Esophagus squamous epithelium (tissue), 5 donors: ENCODE data around the gene PRKAR1B. TPM values are rescaled to one million over a fixed set of nuclear protein-coding genes. Genes with fewer than 3 reads are reported as not detected.

ENCODE experiments used
- DNase-seq: peaks from one replicate; lab custom pipeline; 2025; lab: John Stamatoyannopoulos, UW
- H3K27ac ChIP-seq, 4 donors: fragments of 200-600 bp; sonication (generic); one replicate each; pipeline ENCODE4 v1.5.1; 2016 to 2019; ENCODE audit warnings: mild to moderate bottlenecking in 1 of 4
- H3K27me3 ChIP-seq, 4 donors: fragments of 200-600 bp; sonication (generic); 1 replicate in 3 of 4; 2 replicates in 1 of 4; pipeline versions ENCODE4 v1.5.1 to v1.6.0; 2017 to 2021; ENCODE audit warnings: antibody characterized with exemption in 1 of 4
- H3K36me3 ChIP-seq, 3 donors: fragments of 200-600 bp; sonication (generic); one replicate each; pipeline ENCODE4 v1.5.1; 2016 to 2019
- H3K4me1 ChIP-seq, 3 donors: fragments of 200-600 bp; sonication (generic); one replicate each; pipeline ENCODE4 v1.5.1; 2017 to 2019
- H3K4me3 ChIP-seq, 4 donors: fragments of 200-600 bp; sonication (generic); 1 replicate in 3 of 4; 2 replicates in 1 of 4; pipeline ENCODE4 v1.5.1; 2016 to 2019; ENCODE audit warnings: mild to moderate bottlenecking in 2 of 4, moderate library complexity in 1 of 4
- H3K9me3 ChIP-seq, 3 donors: fragments of 200-600 bp; sonication (generic); one replicate each; pipeline ENCODE4 v1.5.1; 2016 to 2019
- CTCF ChIP-seq, 6 experiments: fragments of 450-650 bp in 4 of 6; fragments of 200-600 bp in 2 of 6; sonication (generic) in 2 of 6; IDR thresholded peaks; one replicate each; pipeline ENCODE4 v1.5.1; 2016 to 2019; ENCODE audit warnings: antibody characterized with exemption in 6 of 6, mild to moderate bottlenecking in 4 of 6, moderate library complexity in 4 of 6
- POLR2A ChIP-seq, 4 donors: fragments of 450-650 bp; IDR thresholded peaks; one replicate each; pipeline ENCODE4 v1.6.1; 2017; ENCODE audit warnings: antibody characterized with exemption in 4 of 4, mild to moderate bottlenecking in 4 of 4, moderate library complexity in 3 of 4
- WGBS, 2 donors: methylation state at CpG; one replicate each; pipeline ENCODE4 v1.1.5; 2018; 5-methylcytosine and 5-hydroxymethylcytosine counted together
- intact Hi-C: fragments of 100-400 bp; cut with DNase I; formaldehyde crosslinking; loops from one replicate; pipeline ENCODE4 v1.15.0; 2022
- total RNA-seq, 4 donors: library from RNA; depleted of rRNA; stranded (reverse); fragments of >200 nt; gene quantifications; one replicate each; pipeline ENCODE4 v1.1.0, GENCODE V29; 2016
- donor health status: DM: yes; HTN: yes; CAD: no.

The PRKAR1B gene
- total RNA-seq, 4 donors from 2014 or later, result 10.2 to 13.1 (median 12.5) TPM

- Histone ChIP-seq H3K27me3 (peaks cover 0 to 47% (median 0%) of the 10 kb centered on the region in 4 donors), H3K9me3 (no peaks in the 10 kb centered on the region), H3K27ac (peak overlapping the region in 3 of 4 donors; percentile 7 to 92 (median 23)), H3K36me3 (peaks cover 0 to 45% (median 0%) of the 10 kb centered on the region in 3 donors), H3K4me3 (no peak overlapping the region), H3K4me1 (peaks cover 30 to 63% (median 39%) of the 10 kb centered on the region in 3 donors)
- intact Hi-C loops, result no loop called here
- 43% methylated on average over 5 of the region's 19 CpGs; no CpG with 5 or more reads in 1 of the 2 donors for WGBS, 2 donors
- no peak for TF ChIP-seq POLR2A (IDR thresholded peaks at IDR 0.05)
- no peak for TF ChIP-seq CTCF (IDR thresholded peaks at IDR 0.05)
- DNase-seq, result no peak
Observed at GRCh38 chr7:512146-512510, 215.0 kb downstream of the PRKAR1B start.

GRCh38 chr7:511476-512145 lies 215.5 kb downstream of the PRKAR1B start:
- Histone ChIP-seq H3K27me3 (peaks cover 0 to 43% (median 0%) of the 10 kb centered on the region in 4 donors), H3K4me3 (no peak overlapping the region), H3K9me3 (no peaks in the 10 kb centered on the region), H3K27ac (peak overlapping the region; percentile 21 to 92 (median 22)), H3K36me3 (peaks cover 0 to 50% (median 0%) of the 10 kb centered on the region in 3 donors), H3K4me1 (peaks cover 24 to 58% (median 38%) of the 10 kb centered on the region in 3 donors)
- TF ChIP-seq CTCF (IDR thresholded peaks at IDR 0.05) (no peak), POLR2A (IDR thresholded peaks at IDR 0.05) (no peak)
- 52 to 100% methylated on average over 2 to 6 of the region's 25 CpGs for WGBS, 2 donors
- no peak for DNase-seq
- intact Hi-C loops, result no loop called here

GRCh38 chr7:510782-511281 lies 216.2 kb downstream of the PRKAR1B start:
- peaks cover 0 to 58% (median 0%) of the 10 kb centered on the region in 3 donors for H3K36me3 ChIP-seq
- WGBS, 2 donors, result 83 to 86% methylated on average over 9 to 20 of the region's 25 CpGs
- H3K4me3 ChIP-seq, result no peak overlapping the region
- no peak overlapping the region for H3K27ac ChIP-seq
- H3K27me3 ChIP-seq, result peaks cover 0 to 35% (median 0%) of the 10 kb centered on the region in 4 donors
- H3K4me1 ChIP-seq, result peaks cover 21 to 50% (median 35%) of the 10 kb centered on the region in 3 donors
- DNase-seq, result no peak
- intact Hi-C loops, result no loop called here
- no peaks in the 10 kb centered on the region for H3K9me3 ChIP-seq
- TF ChIP-seq CTCF (IDR thresholded peaks at IDR 0.05) (no peak), POLR2A (IDR thresholded peaks at IDR 0.05) (no peak)

GRCh38 chr7:510131-510481 lies 217.0 kb downstream of the PRKAR1B start:
- no peak for DNase-seq
- peaks cover 0 to 60% (median 0%) of the 10 kb centered on the region in 3 donors for H3K36me3 ChIP-seq
- 78% methylated on average over 8 of the region's 17 CpGs; no CpG with 5 or more reads in 1 of the 2 donors for WGBS, 2 donors
- H3K9me3 ChIP-seq, result no peaks in the 10 kb centered on the region
- H3K27ac ChIP-seq, result no peak overlapping the region
- no peak overlapping the region for H3K4me3 ChIP-seq
- intact Hi-C loops, result no loop called here
- peaks cover 19 to 44% (median 28%) of the 10 kb centered on the region in 3 donors for H3K4me1 ChIP-seq
- no peak for TF ChIP-seq CTCF (IDR thresholded peaks at IDR 0.05)
- no peak for TF ChIP-seq POLR2A (IDR thresholded peaks at IDR 0.05)
- peaks cover 0 to 28% (median 0%) of the 10 kb centered on the region in 4 donors for H3K27me3 ChIP-seq

- Histone ChIP-seq H3K4me1 (peaks cover 13 to 44% (median 26%) of the 10 kb centered on the region in 3 donors), H3K4me3 (no peak overlapping the region), H3K36me3 (peaks cover 0 to 60% (median 0%) of the 10 kb centered on the region in 3 donors), H3K27me3 (peaks cover 0 to 24% (median 0%) of the 10 kb centered on the region in 4 donors), H3K9me3 (no peaks in the 10 kb centered on the region), H3K27ac (no peak overlapping the region)
- intact Hi-C loops, result no loop called here
- DNase-seq, result no peak
- TF ChIP-seq POLR2A (IDR thresholded peaks at IDR 0.05) (no peak), CTCF (IDR thresholded peaks at IDR 0.05) (no peak)
- 92 to 93% methylated on average over 2 to 12 of the region's 20 CpGs for WGBS, 2 donors
Observed at GRCh38 chr7:509426-510130, 217.5 kb downstream of the PRKAR1B start.
